ENCODE measurements around the gene BUD23. TPM values are rescaled to one million over a fixed set of nuclear protein-coding genes. Genes with fewer than 3 reads are reported as not detected.

Gene BUD23
- total and polyA plus RNA-seq, 9 of the 15 experiments (the other 6 are each of a cell fraction or from before 2014, with no cell fraction given): 79.5 to 270 (median 150) TPM

DNA sequence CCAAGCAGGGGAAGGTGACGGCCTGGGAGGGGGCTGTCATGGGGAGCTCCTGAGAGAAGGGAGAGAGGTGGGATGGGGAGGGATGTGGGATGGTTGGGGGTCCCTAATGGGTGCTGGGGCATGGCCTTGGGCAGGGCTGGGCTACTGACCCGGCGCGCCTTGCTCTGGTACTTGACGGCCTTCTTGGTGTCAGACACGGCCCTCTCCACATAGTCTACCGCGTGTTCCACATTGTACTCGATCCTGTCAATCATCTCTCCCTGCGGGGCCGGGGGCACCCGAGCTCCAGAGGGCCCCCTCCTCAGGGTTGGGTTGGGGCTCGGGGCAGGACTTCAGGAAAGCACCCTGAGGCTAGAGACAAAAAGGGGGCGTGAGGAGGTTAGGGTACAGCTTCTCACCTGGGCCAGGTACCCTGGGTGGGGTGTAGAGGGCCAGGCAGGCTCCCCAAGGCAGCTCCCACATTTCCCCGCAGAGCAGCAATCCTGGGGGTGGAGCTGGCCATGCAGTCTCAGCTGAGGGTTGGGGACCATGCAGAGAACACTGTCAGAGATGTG lies 17.3 kb downstream of the BUD23 start (continued):
- TF ChIP-seq, protein P1, sequence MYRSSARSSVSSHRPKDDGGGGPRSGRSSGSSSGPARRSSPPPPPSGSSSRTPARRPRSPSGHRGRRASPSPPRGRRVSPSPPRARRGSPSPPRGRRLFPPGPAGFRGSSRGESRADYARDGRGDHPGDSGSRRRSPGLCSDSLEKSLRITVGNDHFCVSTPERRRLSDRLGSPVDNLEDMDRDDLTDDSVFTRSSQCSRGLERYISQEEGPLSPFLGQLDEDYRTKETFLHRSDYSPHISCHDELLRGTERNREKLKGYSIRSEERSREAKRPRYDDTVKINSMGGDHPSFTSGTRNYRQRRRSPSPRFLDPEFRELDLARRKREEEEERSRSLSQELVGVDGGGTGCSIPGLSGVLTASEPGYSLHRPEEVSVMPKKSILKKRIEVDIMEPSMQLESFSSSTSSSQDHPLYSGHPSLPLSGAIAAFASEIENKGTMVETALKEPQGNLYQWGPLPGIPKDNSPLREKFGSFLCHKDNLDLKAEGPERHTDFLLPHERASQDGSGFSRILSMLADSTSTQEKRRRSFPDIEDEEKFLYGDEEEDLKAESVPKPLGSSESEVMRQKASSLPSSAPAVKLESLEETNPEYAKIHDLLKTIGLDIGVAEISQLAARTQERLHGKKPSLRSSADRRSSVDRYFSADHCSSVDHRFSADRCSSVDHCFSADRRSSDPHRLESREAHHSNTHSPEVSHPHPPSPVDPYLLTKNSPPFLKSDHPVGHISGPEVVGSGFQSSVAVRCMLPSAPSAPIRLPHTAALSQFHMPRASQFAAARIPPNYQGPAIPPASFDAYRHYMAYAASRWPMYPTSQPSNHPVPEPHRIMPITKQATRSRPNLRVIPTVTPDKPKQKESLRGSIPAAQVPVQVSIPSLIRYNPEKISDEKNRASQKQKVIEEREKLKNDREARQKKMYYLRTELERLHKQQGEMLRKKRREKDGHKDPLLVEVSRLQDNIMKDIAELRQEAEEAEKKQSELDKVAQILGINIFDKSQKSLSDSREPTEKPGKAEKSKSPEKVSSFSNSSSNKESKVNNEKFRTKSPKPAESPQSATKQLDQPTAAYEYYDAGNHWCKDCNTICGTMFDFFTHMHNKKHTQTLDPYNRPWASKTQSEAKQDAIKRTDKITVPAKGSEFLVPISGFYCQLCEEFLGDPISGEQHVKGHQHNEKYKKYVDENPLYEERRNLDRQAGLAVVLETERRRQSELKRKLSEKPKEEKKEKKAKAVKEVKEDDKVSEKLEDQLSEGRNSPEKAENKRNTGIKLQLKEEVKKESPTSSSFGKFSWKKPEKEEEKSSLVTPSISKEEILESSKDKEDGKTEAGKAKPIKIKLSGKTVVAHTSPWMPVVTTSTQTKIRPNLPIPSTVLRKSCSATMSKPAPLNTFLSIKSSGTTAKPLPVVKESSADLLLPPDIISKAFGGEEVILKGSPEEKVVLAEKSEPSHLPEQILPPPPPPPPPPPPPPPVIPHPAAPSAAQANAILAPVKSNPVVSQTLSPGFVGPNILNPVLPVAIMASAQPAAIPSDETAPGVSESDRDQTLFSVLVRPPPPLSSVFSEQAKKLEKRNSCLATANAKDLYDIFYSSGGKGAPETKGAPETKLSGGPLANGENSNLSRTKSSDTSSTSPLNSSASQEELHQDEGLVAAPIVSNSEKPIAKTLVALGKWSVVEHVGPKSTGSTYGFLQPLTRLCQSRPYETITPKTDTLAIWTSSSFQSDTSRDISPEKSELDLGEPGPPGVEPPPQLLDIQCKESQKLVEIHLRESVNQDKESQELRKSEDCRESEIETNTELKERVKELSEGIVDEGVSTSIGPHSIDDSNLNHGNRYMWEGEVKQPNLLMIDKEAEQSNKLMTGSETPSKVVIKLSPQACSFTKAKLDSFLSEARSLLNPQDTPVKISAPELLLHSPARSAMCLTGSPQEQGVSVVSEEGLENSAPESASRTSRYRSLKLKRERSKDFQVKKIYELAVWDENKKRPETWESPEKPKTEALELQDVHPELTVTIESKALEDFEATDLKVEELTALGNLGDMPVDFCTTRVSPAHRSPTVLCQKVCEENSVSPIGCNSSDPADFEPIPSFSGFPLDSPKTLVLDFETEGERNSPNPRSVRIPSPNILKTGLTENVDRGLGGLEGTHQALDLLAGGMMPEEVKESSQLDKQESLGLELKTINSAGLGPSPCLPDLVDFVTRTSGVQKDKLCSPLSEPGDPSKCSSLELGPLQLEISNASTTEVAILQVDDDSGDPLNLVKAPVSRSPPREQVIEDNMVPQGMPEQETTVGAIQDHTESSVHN (IDR thresholded peaks at IDR 0.05; ENCODE audit: borderline replicate concordance in 1 of 2, low read depth in 1 of 2): no peak
- TF ChIP-seq, protein P2, sequence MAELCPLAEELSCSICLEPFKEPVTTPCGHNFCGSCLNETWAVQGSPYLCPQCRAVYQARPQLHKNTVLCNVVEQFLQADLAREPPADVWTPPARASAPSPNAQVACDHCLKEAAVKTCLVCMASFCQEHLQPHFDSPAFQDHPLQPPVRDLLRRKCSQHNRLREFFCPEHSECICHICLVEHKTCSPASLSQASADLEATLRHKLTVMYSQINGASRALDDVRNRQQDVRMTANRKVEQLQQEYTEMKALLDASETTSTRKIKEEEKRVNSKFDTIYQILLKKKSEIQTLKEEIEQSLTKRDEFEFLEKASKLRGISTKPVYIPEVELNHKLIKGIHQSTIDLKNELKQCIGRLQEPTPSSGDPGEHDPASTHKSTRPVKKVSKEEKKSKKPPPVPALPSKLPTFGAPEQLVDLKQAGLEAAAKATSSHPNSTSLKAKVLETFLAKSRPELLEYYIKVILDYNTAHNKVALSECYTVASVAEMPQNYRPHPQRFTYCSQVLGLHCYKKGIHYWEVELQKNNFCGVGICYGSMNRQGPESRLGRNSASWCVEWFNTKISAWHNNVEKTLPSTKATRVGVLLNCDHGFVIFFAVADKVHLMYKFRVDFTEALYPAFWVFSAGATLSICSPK (IDR thresholded peaks at IDR 0.05; ENCODE audit: borderline replicate concordance): no peak
- TF ChIP-seq KAT7 (CRISPR knock-in tag; IDR thresholded peaks at IDR 0.05; ENCODE audit: borderline replicate concordance) (no peak), ZC3H11A (IDR thresholded peaks at IDR 0.05; ENCODE audit: low read depth, low read length) (no peak), TAF9B (IDR thresholded peaks at IDR 0.05; ENCODE audit: partially characterized antibody) (no peak), POLR2AphosphoS5 (IDR thresholded peaks at IDR 0.05; ENCODE audit: control insufficient read depth, insufficient read depth, low read depth, low read length) (peak; percentile 6; the same call in 1 of the 2 replicates), POLR2G (IDR thresholded peaks at IDR 0.05; ENCODE audit: low read depth, low read length) (peak; percentile 52), ARNT (IDR thresholded peaks at IDR 0.05) (no peak), MYC (IDR thresholded peaks at IDR 0.05; ENCODE audit: low read depth, low read length) (no peak), MYC (CRISPR knock-in tag; IDR thresholded peaks at IDR 0.05; ENCODE audit: borderline replicate concordance, low read depth) (no peak), BRF1 (IDR thresholded peaks at IDR 0.05; ENCODE audit: borderline replicate concordance, extremely low read depth, insufficient read length) (no peak)
- TF ChIP-seq, protein P3, sequence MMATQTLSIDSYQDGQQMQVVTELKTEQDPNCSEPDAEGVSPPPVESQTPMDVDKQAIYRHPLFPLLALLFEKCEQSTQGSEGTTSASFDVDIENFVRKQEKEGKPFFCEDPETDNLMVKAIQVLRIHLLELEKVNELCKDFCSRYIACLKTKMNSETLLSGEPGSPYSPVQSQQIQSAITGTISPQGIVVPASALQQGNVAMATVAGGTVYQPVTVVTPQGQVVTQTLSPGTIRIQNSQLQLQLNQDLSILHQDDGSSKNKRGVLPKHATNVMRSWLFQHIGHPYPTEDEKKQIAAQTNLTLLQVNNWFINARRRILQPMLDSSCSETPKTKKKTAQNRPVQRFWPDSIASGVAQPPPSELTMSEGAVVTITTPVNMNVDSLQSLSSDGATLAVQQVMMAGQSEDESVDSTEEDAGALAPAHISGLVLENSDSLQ (IDR thresholded peaks at IDR 0.05): peak; percentile 62
- TF ChIP-seq, protein P4, sequence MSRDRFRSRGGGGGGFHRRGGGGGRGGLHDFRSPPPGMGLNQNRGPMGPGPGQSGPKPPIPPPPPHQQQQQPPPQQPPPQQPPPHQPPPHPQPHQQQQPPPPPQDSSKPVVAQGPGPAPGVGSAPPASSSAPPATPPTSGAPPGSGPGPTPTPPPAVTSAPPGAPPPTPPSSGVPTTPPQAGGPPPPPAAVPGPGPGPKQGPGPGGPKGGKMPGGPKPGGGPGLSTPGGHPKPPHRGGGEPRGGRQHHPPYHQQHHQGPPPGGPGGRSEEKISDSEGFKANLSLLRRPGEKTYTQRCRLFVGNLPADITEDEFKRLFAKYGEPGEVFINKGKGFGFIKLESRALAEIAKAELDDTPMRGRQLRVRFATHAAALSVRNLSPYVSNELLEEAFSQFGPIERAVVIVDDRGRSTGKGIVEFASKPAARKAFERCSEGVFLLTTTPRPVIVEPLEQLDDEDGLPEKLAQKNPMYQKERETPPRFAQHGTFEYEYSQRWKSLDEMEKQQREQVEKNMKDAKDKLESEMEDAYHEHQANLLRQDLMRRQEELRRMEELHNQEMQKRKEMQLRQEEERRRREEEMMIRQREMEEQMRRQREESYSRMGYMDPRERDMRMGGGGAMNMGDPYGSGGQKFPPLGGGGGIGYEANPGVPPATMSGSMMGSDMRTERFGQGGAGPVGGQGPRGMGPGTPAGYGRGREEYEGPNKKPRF (IDR thresholded peaks at IDR 0.05; ENCODE audit: low read depth, low read length): no peak
